Psoas muscle (tissue), 8 donors: ENCODE measurements around the gene COPS7A. TPM values are rescaled to one million over a fixed set of nuclear protein-coding genes. Genes with fewer than 3 reads are reported as not detected.

Source experiments
- ATAC-seq, 4 donors: fragments of 200-7000 bp; cut with Tn5 transposase; one replicate each; pipeline ENCODE4 v1.9.1; 2020; ENCODE audit warnings: moderate library complexity in 3 of 4, mild to moderate bottlenecking in 2 of 4
- DNase-seq, 2 donors: peaks; one replicate each; pipeline ENCODE4 v3.0.0-alpha.2; 2020
- H3K27ac ChIP-seq: fragments of 200-600 bp; one replicate; pipeline ENCODE4 v1.8.0; 2022
- H3K27me3 ChIP-seq, 3 donors: fragments of 200-600 bp in 1 of 3; one replicate each; pipeline versions ENCODE4 v1.6.1 to v1.8.0; 2013 to 2022; ENCODE audit warnings: low read length in 2 of 3, mild to moderate bottlenecking in 2 of 3, moderate library complexity in 1 of 3; ENCODE audit not compliant: insufficient read depth in 3 of 3
- H3K36me3 ChIP-seq, 2 donors: fragments of 200-600 bp in 1 of 2; one replicate each; pipeline versions ENCODE4 v1.6.1 to v1.8.0; 2013 to 2022; ENCODE audit warnings: low read depth in 1 of 2, mild to moderate bottlenecking in 1 of 2, moderate library complexity in 1 of 2; ENCODE audit not compliant: insufficient read depth in 1 of 2
- H3K4me1 ChIP-seq: fragments of 200-600 bp; one replicate; pipeline ENCODE4 v1.8.0; 2022
- H3K4me3 ChIP-seq: fragments of 200-600 bp; one replicate; pipeline ENCODE4 v1.8.0; 2022; ENCODE audit warnings: mild to moderate bottlenecking
- H3K9me3 ChIP-seq: fragments of 200-600 bp; one replicate; pipeline ENCODE4 v1.8.0; 2022
- CTCF ChIP-seq: fragments of 200-600 bp; IDR thresholded peaks from one replicate; pipeline ENCODE4 v1.8.0; 2022; ENCODE audit warnings: antibody characterized with exemption
- WGBS, 3 donors: extraction: QIAGEN DNeasy Blood & Tissue Kit; methylation state at CpG; one replicate each; pipeline versions ENCODE4 v1.1.6 to v1.1.7; 2013; 5-methylcytosine and 5-hydroxymethylcytosine counted together
- intact Hi-C, 2 donors: fragments of 100-400 bp; cut with DNase I; formaldehyde crosslinking; loops; one replicate each; pipeline versions ENCODE4 v1.11.0 to v1.14.2; 2022
- polyA plus RNA-seq, 3 donors: library from polyadenylated mRNA; stranded (reverse); fragments of 200-250 nt; gene quantifications; one replicate each; pipeline ENCODE4 v1.2.3, GENCODE V29; 2013
- total RNA-seq, 4 donors: library from RNA; stranded (reverse); fragmentation: NEBNext Ultra II Directional in 2 of 4; extraction: Animal tissue kit (Norgen Biotek cat#: 25700) in 2 of 4; gene quantifications; one replicate each; pipeline versions ENCODE4 v1.2.1 to v1.2.4, GENCODE V29; 2021 to 2023
- donor health status: healthy with polysubstance abuse.
- donor health status: DM: no; HTN: no; CAD: no; lungs with moderate emphysema.
- donor health status: Bipolar disorder and iron deficiency.
- donor health status: healthy.
- donor health status: DM: yes; HTN: yes; CAD: no.
- donor health status: DM: no; HTN: no; CAD: no.
- donor health status: DM: no; HTN: no; CAD: no.
- donor health status: DM: yes; HTN: yes; CAD: no.

Gene COPS7A
- total and polyA plus RNA-seq, 7 donors = 72.3 to 157 (median 79.2) TPM

DNA sequence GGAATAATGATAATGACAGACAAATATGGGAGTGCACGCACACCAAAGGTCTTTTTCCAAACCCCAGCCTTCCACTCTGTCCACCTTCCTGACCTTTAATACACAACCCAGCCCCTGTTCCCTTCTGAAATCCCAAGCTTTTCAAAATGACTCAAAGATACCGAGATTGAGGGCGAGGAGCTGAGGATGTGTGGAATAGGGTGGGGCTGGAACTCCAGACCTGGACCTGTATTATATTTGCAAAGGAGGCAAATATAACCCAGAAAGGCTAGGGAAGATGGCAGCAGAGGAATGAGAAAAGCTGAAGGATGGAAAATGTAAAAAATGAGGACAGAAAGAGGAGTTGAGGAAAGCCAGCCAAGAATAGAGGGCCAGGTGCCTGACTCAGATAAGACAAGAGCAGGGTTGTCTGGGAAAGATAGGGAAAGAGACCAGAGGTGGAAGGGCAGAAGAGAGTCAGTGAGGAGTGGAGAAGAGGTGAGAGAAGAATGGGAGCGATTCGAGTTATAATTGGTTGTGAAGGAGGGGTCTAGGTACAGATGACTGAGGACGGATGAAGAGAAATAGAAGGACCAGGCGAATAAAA, 41.3 kb downstream of the COPS7A start:
- Histone ChIP-seq H3K9me3 (no peaks in the 10 kb centered on the region), H3K4me3 (peak overlapping the region; percentile 84), H3K36me3 (no peaks in the 10 kb centered on the region), H3K27me3 (peaks cover 0 to 9% (median 0%) of the 10 kb centered on the region in 3 donors), H3K4me1 (peaks cover 26% of the 10 kb centered on the region), H3K27ac (peak overlapping the region; percentile 80)
- no peak for ATAC-seq
- 42 to 51% (median 44%) methylated on average over 7 of the region's 7 CpGs for whole genome bisulfite sequencing, 3 donors
- no peak for TF ChIP-seq CTCF
- DNase-seq = no peak
- intact Hi-C loops = no loop called here

GRCh38 chr12:6765634-6766581, 42.1 kb downstream of the COPS7A start, which contains the start of gene PTMS:
PTMS (plus strand) TSS chr12:6766363; CDS start chr12:6766706, 343 bp downstream.
- H3K27ac ChIP-seq = peak within 1 kb of the TSS; percentile 80
- H3K27me3 ChIP-seq = peaks cover 0 to 9% (median 0%) of the 10 kb centered on the region in 3 donors
- ATAC-seq (peak; percentile 14 to 26 (median 15)), DNase-seq (peak; percentile 86)
- H3K36me3 ChIP-seq = no peaks in the 10 kb centered on the region
- 5 to 9% (median 6%) methylated on average over 35 to 63 of the region's 63 CpGs for WGBS, 3 donors
- peaks cover 26% of the 10 kb centered on the region for H3K4me1 ChIP-seq
- intact Hi-C loops = loop anchor here in 1 of 2 donors (1.0 kb wide), 1 partner anchor 13 kb away; the partner anchor contains the start of gene MLF2
- peak within 1 kb of the TSS; percentile 84 for H3K4me3 ChIP-seq
- no peaks in the 10 kb centered on the region for H3K9me3 ChIP-seq
- TF ChIP-seq CTCF = no peak

DNA sequence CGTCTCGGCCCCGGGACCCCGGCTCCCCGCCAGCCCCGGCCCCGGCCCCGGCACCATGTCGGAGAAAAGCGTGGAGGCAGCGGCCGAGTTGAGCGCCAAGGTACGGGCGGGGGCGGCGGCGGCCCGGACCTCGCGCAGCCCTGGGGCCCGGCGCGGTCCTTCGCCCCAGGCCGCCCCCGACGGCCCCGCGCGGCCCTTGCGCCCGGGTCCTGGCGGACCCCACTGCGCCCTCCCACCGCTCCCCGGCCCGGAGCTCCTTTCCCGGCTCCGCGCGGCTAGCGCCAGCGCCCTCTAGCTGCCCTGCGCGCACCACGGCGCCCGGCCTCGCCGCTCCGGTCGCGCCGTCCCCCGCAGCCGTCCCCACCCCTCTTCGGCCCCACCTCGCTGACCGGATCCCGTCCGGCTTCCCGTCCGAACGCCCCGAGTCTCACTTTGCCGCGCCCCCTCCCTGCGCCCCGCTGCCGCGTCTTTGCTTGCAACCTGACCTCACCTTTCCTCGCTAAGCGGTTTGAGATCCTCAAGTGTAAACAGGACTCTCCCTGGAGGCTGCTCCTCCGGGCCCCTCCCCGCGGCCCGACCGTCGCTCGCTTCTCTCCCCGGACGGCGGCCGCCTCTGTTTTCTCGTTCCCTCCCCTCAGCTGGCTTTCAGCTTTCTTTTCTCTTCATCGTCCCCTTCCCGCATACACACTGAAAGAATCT, 43.0 kb downstream of the COPS7A start:
- Histone ChIP-seq H3K36me3 (no peaks in the 10 kb centered on the region), H3K27me3 (peaks cover 0 to 9% (median 0%) of the 10 kb centered on the region in 3 donors), H3K27ac (peak overlapping the region; percentile 80), H3K4me3 (peak overlapping the region; percentile 84), H3K9me3 (no peaks in the 10 kb centered on the region), H3K4me1 (peaks cover 26% of the 10 kb centered on the region)
- peak; percentile 69 to 87 (median 84) for ATAC-seq
- TF ChIP-seq CTCF = peak; percentile 73
- intact Hi-C loops = loop anchor here in 1 of 2 donors (1.0 kb wide), 1 partner anchor 13 kb away; the partner anchor contains the start of gene MLF2
- peak; percentile 84 to 89 for DNase-seq
- 0 to 1% (median 0%) methylated on average over 43 to 88 of the region's 88 CpGs for WGBS, 3 donors

DNA sequence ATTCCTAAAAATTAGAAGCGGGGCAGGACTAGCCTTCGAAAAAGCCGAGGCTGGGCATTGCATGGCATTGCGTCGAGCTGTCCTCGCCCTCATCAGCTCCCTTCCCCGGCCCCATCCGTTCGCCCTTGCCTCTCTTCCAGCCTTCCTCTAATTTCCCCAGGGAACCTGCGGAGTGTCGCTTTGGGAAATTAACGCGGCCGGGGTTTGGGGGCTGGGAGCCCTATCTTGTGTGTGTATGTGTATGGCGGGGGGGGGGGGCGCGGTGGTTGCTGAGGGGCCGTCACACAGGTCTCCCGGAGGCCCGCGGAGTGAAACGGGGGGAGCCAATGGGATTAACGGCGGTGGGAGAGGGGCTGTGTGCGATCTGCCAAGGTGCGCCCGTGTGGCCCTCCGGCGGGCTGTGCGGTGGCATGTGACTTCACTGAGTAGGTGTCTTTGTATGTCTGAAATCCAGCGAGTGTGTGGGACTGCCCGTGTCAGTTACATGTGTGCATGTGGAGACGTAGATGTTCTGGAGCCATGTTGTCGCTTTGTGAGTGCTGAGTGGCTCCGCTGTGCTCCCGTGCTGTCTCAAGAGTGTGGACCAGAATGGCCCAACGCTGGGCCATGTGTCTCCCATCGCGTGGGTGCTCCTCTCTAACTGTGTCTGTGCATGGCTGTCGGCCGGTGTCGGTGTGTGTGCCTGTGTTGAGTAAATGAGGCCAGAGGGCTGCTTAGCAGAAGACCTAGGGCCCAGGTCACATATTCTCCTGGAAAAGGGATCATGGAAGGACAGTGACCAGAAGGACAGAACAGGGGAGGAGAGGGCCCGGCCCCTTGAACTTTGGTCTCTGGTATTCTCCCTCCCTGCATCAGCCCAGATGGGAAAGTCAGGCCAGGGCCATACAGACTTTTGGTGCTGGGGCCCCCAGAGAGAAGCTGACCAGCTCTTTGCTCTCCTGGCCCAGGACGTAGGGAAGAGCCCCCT, 43.8 kb downstream of the COPS7A start:
- Histone ChIP-seq H3K4me3 (peak overlapping the region; percentile 84), H3K4me1 (peaks cover 26% of the 10 kb centered on the region), H3K9me3 (no peaks in the 10 kb centered on the region), H3K27me3 (peaks cover 0 to 9% (median 0%) of the 10 kb centered on the region in 3 donors), H3K27ac (peak overlapping the region; percentile 80), H3K36me3 (no peaks in the 10 kb centered on the region)
- intact Hi-C loops = no loop called here
- WGBS, 3 donors = 14 to 21% (median 17%) methylated on average over 37 to 44 of the region's 44 CpGs
- no peak for DNase-seq
- TF ChIP-seq CTCF = no peak
- peak in 1 of 4 donors; percentile 4 for ATAC-seq
